ENCODE results near the gene CCDC57.

DNA sequence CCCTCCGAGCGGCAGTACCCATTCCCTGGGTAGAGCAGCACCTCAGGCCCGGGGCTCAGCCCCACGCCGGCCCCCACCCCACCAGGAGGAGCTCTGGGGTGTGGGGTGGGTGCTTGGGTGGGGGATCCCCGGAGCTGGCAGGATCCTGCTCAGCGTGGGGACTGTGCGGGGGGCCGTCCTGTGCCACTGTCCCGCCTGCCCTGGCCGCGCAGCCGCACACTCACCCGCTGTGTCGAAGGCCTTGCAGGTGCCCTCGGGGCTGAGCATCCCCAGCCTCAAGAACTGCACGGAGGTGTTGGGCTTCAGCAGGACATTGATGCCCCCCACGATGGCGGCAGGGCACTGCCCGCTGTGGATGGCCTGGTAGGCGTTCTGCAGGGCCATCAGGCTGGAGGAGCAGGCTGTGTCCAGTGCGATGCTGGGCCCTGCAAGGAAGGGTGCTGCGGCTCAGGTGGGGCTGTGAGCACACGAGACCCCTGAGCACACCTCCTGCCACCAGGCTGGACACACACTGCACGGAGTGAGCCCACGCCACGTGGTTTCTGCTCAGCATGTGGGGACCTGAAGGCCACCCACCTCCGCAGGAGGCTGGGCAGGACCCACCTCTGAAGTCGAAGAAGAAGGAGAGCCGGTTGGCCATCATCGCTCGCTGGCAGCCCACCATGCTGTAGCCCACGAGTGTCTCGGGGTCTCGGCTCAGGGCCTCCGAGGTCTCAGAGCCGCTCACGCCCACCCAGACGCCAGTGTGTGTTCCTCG, 119.5 kb downstream of the CCDC57 start:
- TF ChIP-seq CTCF (IDR thresholded peaks at IDR 0.05; ENCODE audit: low read depth, low read length), result no peak
- no peak for TF ChIP-seq EZH2phosphoT487 (IDR thresholded peaks at IDR 0.05; ENCODE audit: low read depth)

All from OCI-LY3 (cell line).